OCI-LY7 (cell line): ENCODE measurements around the gene TMC7.

Source experiments
- EZH2phosphoT487 ChIP-seq: fragments of 200-600 bp; sonication (generic); IDR thresholded peaks from 2 replicates; pipeline ENCODE4 v1.6.1; 2018; ENCODE audit warnings: low read depth, borderline replicate concordance, mild to moderate bottlenecking, mixed run types, antibody characterized with exemption, low read length, moderate library complexity, mixed read lengths
- TF ChIP-seq, protein P1 (sequence below): fragments of 200-600 bp; sonication (generic); conservative IDR thresholded peaks from 2 replicates; pipeline ENCODE4 v1.5.1; 2014; ENCODE audit warnings: mild to moderate bottlenecking, antibody characterized with exemption, low read length, moderate library complexity, mixed read lengths

DNA sequence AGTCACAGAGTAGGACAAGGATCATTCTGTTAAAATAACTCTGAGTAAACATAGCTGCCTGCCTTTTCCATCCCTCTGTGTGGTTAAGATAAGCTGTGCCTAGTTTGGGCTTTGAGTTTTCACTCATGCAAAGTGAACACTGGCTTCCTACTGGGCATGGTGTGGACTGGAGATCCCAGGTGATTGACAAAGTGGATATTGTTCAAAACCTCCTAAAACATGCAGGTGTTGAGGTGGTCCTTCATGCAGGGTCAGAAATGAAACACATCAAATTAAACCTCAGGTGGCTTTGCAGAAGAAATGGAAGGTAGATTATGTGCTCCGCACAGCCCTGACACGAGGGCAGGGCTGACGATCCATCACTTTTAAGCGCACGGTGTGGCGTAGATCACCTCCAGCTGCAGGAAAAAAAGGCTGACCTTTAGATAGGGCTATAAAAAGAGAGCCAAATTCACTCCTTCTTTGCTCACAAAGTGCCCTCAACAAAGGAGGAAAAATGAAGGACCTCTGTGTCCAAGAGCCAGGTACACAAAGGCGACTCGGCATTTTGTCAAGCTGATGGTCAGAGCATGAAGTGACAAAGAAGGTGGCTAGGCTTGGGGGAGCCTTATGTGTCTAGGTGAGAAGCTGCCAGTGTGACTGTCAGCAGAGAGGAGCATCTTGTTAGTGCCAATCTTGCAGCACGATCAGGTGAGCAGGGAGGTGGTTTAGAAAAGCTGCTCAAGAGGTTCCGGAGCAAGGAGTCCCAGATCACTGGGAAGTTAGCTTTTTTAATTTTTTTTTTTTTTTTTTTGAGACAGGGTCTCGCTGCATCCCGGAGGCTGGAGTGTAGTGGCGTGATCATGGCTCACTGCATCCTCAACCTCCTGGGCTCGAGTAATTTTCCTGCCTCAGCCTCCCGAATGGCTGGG is 110.2 kb downstream of the TMC7 start:
- TF ChIP-seq, protein P1, sequence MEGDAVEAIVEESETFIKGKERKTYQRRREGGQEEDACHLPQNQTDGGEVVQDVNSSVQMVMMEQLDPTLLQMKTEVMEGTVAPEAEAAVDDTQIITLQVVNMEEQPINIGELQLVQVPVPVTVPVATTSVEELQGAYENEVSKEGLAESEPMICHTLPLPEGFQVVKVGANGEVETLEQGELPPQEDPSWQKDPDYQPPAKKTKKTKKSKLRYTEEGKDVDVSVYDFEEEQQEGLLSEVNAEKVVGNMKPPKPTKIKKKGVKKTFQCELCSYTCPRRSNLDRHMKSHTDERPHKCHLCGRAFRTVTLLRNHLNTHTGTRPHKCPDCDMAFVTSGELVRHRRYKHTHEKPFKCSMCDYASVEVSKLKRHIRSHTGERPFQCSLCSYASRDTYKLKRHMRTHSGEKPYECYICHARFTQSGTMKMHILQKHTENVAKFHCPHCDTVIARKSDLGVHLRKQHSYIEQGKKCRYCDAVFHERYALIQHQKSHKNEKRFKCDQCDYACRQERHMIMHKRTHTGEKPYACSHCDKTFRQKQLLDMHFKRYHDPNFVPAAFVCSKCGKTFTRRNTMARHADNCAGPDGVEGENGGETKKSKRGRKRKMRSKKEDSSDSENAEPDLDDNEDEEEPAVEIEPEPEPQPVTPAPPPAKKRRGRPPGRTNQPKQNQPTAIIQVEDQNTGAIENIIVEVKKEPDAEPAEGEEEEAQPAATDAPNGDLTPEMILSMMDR = no peak
- TF ChIP-seq EZH2phosphoT487 = no peak
